OCI-LY7 (cell line): Measurements from ENCODE around the gene DBET.
"Not testable (repeated sequence)": the region's sequence is repeated elsewhere in the genome, so short reads cannot be mapped to it uniquely, and the experiment has no call there.

Experiments
- EZH2phosphoT487 ChIP-seq: fragments of 200-600 bp; sonication (generic); IDR thresholded peaks from 2 replicates; pipeline ENCODE4 v1.6.1; 2018; ENCODE audit warnings: low read depth, borderline replicate concordance, mild to moderate bottlenecking, mixed run types, antibody characterized with exemption, low read length, moderate library complexity, mixed read lengths
- TF ChIP-seq, protein P1 (sequence below): fragments of 200-600 bp; sonication (generic); conservative IDR thresholded peaks from 2 replicates; pipeline ENCODE4 v1.5.1; 2014; ENCODE audit warnings: mild to moderate bottlenecking, antibody characterized with exemption, low read length, moderate library complexity, mixed read lengths

DNA sequence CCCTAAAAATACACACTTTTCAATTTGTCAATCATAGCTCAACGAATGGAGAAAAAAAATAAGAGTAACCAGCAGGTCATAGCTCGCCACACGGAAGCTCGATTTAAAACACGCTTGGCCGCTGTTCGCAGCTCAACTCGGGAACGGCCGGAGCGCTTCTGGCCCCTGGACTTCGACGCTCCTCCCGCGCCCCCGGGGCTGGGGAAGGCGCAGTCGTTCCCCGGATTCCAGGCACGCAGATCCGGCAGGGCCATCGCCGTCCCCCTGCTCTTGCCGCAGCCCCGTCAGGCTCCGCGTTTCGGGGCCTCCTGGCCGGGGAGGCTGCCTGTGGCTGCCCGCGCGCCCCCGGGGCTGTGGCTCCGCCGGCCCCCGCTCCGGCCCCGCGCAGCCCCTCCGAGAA lies 23.4 kb upstream of the DBET start:
- TF ChIP-seq, protein P1, sequence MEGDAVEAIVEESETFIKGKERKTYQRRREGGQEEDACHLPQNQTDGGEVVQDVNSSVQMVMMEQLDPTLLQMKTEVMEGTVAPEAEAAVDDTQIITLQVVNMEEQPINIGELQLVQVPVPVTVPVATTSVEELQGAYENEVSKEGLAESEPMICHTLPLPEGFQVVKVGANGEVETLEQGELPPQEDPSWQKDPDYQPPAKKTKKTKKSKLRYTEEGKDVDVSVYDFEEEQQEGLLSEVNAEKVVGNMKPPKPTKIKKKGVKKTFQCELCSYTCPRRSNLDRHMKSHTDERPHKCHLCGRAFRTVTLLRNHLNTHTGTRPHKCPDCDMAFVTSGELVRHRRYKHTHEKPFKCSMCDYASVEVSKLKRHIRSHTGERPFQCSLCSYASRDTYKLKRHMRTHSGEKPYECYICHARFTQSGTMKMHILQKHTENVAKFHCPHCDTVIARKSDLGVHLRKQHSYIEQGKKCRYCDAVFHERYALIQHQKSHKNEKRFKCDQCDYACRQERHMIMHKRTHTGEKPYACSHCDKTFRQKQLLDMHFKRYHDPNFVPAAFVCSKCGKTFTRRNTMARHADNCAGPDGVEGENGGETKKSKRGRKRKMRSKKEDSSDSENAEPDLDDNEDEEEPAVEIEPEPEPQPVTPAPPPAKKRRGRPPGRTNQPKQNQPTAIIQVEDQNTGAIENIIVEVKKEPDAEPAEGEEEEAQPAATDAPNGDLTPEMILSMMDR, result not testable (repeated sequence)
- TF ChIP-seq EZH2phosphoT487, result not testable (repeated sequence)
